ENCODE data around the gene SERPING1. TPM values are rescaled to one million over a fixed set of nuclear protein-coding genes. Genes with fewer than 3 reads are reported as not detected.

SERPING1 gene
- total and polyA plus RNA-seq, 8 donors, result 172 to 329 (median 196) TPM

DNA sequence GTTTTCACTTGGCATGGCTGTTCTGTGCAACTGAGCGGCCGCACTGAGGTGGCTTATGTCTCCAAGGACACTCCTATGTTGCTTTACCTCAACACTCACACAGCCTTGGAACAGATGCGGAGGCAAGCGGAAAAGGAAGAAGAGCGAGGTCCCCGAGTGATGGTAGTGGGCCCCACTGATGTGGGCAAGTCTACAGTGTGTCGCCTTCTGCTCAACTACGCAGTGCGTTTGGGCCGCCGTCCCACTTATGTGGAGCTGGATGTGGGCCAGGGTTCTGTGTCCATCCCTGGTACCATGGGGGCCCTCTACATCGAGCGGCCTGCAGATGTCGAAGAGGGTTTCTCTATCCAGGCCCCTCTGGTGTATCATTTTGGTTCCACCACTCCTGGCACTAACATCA lies 62.2 kb downstream of the SERPING1 start:
- H3K27me3 ChIP-seq, result no peaks in the 10 kb centered on the region
- H3K36me3 ChIP-seq, result peaks cover 0 to 37% of the 10 kb centered on the region in 2 donors
- H3K9me3 ChIP-seq, result no peaks in the 10 kb centered on the region
- peaks cover 7 to 22% of the 10 kb centered on the region in 2 donors for H3K4me1 ChIP-seq
- no peak overlapping the region for H3K27ac ChIP-seq
- no peak overlapping the region for H3K4me3 ChIP-seq
- intact Hi-C loops (cut with DNase I), result no loop called here
- TF ChIP-seq, protein P1, sequence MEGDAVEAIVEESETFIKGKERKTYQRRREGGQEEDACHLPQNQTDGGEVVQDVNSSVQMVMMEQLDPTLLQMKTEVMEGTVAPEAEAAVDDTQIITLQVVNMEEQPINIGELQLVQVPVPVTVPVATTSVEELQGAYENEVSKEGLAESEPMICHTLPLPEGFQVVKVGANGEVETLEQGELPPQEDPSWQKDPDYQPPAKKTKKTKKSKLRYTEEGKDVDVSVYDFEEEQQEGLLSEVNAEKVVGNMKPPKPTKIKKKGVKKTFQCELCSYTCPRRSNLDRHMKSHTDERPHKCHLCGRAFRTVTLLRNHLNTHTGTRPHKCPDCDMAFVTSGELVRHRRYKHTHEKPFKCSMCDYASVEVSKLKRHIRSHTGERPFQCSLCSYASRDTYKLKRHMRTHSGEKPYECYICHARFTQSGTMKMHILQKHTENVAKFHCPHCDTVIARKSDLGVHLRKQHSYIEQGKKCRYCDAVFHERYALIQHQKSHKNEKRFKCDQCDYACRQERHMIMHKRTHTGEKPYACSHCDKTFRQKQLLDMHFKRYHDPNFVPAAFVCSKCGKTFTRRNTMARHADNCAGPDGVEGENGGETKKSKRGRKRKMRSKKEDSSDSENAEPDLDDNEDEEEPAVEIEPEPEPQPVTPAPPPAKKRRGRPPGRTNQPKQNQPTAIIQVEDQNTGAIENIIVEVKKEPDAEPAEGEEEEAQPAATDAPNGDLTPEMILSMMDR (IDR thresholded peaks at IDR 0.05), result no peak
- DNase-seq (no peak), ATAC-seq (no peak)

DNA sequence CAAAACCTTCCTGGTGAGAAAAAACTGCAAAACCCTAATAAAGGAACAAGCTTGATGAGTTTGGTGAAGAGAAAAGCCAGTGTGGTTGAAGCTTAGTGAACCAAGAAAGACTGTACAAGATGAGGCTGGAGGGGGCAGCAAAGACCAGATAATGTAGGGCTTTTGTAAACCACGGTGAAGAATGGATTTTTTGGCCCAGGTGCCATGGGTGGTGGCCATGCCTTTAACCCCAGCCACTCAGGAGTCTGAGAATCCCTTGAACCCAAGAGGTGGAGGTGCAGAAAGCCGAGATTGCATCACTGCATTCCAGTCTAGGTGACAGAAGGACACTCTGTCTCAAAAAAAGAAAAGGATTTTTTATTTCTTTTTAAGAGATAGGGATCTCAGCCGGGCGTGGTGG lies 65.4 kb downstream of the SERPING1 start:
- H3K4me3 ChIP-seq, result no peak overlapping the region
- ATAC-seq, result no peak
- H3K4me1 ChIP-seq, result peaks cover 7 to 27% of the 10 kb centered on the region in 2 donors
- no peak overlapping the region for H3K27ac ChIP-seq
- H3K27me3 ChIP-seq, result no peaks in the 10 kb centered on the region
- H3K9me3 ChIP-seq, result no peaks in the 10 kb centered on the region
- no peak for DNase-seq
- intact Hi-C loops (cut with DNase I), result no loop called here
- TF ChIP-seq, protein P1 (IDR thresholded peaks at IDR 0.05), result no peak
- peaks cover 0 to 37% of the 10 kb centered on the region in 2 donors for H3K36me3 ChIP-seq

DNA sequence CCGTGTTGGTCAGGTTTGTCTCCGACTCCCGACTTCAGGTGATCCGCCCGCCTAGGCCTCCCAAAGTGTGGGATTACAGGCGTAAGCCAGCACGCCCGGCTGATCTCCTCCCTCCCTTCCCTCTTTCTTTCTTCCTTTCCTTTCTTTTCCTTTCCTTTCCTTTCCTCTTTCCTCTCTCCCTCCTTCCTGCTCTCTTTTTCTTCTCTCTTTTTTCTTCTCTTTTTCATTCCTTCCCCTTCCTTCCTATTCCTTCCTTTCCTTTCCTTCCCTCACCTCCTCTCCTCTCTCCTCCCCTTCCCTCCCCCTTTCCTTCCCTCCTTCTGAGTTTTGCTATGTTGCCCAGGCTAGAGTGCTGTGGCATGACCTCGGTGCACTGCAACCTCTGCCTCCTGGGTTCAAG lies 66.5 kb downstream of the SERPING1 start:
- Histone ChIP-seq H3K4me3 (no peak overlapping the region), H3K4me1 (peaks cover under 1 to 19% of the 10 kb centered on the region in 2 donors), H3K9me3 (no peaks in the 10 kb centered on the region), H3K27me3 (no peaks in the 10 kb centered on the region), H3K27ac (no peak overlapping the region), H3K36me3 (peaks cover 0 to 37% of the 10 kb centered on the region in 2 donors)
- DNase-seq (no peak), ATAC-seq (no peak)
- intact Hi-C loops (cut with DNase I), result no loop called here
- TF ChIP-seq, protein P1 (IDR thresholded peaks at IDR 0.05), result no peak

Small RNA genes within 50 kb of the gene (microRNA-seq; reads per million reads assigned to microRNA genes)
- gene MIR130A, result 6,573 to 8,002 reads per million in 2 donors

Other genes starting within 250 kb of the SERPING1 start
- gene PRG3, start 216.5 kb upstream of the SERPING1 start, total RNA-seq, result not detected
- gene PRG3, start 216.5 kb upstream of the SERPING1 start, polyA plus RNA-seq (ENCODE audit: insufficient read length in 6 of 6), result 1 to 10 TPM in 1 of 6 donors, under 1 TPM in 5; 0.43 to 1.0 (median 0.76) TPM
- gene PRG2, start 207.0 kb upstream of the SERPING1 start, total RNA-seq, result under 1 TPM in 1 of 2 donors, not detected in 1; 0.34 TPM
- 1 to 10 TPM in 5 of 6 donors, under 1 TPM in 1; 0.84 to 1.7 (median 1.4) TPM for gene PRG2, start 207.0 kb upstream of the SERPING1 start, polyA plus RNA-seq (ENCODE audit: insufficient read length in 6 of 6)
- 100 to 1,000 TPM in 1 of 2 donors, 10 to 100 TPM in 1; 95.6 to 185 TPM for gene SLC43A3, start 170.6 kb upstream of the SERPING1 start, total RNA-seq
- gene SLC43A3, start 170.6 kb upstream of the SERPING1 start, polyA plus RNA-seq (ENCODE audit: insufficient read length in 6 of 6), result 10 to 100 TPM; 35.0 to 45.1 (median 40.2) TPM
- gene RTN4RL2, start 137.2 kb upstream of the SERPING1 start, total RNA-seq, result 1 to 10 TPM; 2.5 to 4.8 TPM
- gene RTN4RL2, start 137.2 kb upstream of the SERPING1 start, polyA plus RNA-seq (ENCODE audit: insufficient read length in 6 of 6), result 1 to 10 TPM in 5 of 6 donors, under 1 TPM in 1; 0.87 to 3.7 (median 2.5) TPM
- 10 to 100 TPM; 11.8 to 25.3 TPM for gene SLC43A1, start 82.0 kb upstream of the SERPING1 start, total RNA-seq
- gene SLC43A1, start 82.0 kb upstream of the SERPING1 start, polyA plus RNA-seq (ENCODE audit: insufficient read length in 6 of 6), result 10 to 100 TPM; 11.7 to 19.6 (median 18.0) TPM
- 10 to 100 TPM; 21.7 to 39.6 TPM for gene TIMM10, start 66.9 kb upstream of the SERPING1 start, total RNA-seq
- 10 to 100 TPM; 26.5 to 41.0 (median 33.6) TPM for gene TIMM10, start 66.9 kb upstream of the SERPING1 start, polyA plus RNA-seq (ENCODE audit: insufficient read length in 6 of 6)
- not detected for gene SMTNL1, start 60.1 kb upstream of the SERPING1 start, total RNA-seq
- under 1 TPM; 0.13 to 0.80 (median 0.42) TPM for gene SMTNL1, start 60.1 kb upstream of the SERPING1 start, polyA plus RNA-seq (ENCODE audit: insufficient read length in 6 of 6)
- gene UBE2L6, start 30.0 kb upstream of the SERPING1 start, total RNA-seq, result 100 to 1,000 TPM in 1 of 2 donors, 10 to 100 TPM in 1; 97.1 to 109 TPM
- gene UBE2L6, start 30.0 kb upstream of the SERPING1 start, polyA plus RNA-seq (ENCODE audit: insufficient read length in 6 of 6), result 10 to 100 TPM; 56.1 to 67.0 (median 62.9) TPM
- 1 to 10 TPM; 1.2 to 2.3 TPM for gene YPEL4, start 52.2 kb downstream of the SERPING1 start, total RNA-seq
- gene YPEL4, start 52.2 kb downstream of the SERPING1 start, polyA plus RNA-seq (ENCODE audit: insufficient read length in 6 of 6), result 10 to 100 TPM in 1 of 6 donors, 1 to 10 TPM in 5; 5.9 to 10.1 (median 7.0) TPM
- gene CLP1, start 60.1 kb downstream of the SERPING1 start, total RNA-seq, result 10 to 100 TPM; 10.1 to 13.1 TPM
- gene CLP1, start 60.1 kb downstream of the SERPING1 start, polyA plus RNA-seq (ENCODE audit: insufficient read length in 6 of 6), result 10 to 100 TPM; 11.9 to 14.3 (median 13.3) TPM
- gene ZDHHC5, start 70.4 kb downstream of the SERPING1 start, total RNA-seq, result 10 to 100 TPM; 69.9 to 83.6 TPM
- 10 to 100 TPM; 37.5 to 48.8 (median 41.0) TPM for gene ZDHHC5, start 70.4 kb downstream of the SERPING1 start, polyA plus RNA-seq (ENCODE audit: insufficient read length in 6 of 6)
- 10 to 100 TPM; 11.0 to 11.8 TPM for gene MED19, start 114.5 kb downstream of the SERPING1 start, total RNA-seq
- 10 to 100 TPM; 14.0 to 21.9 (median 16.0) TPM for gene MED19, start 114.5 kb downstream of the SERPING1 start, polyA plus RNA-seq (ENCODE audit: insufficient read length in 6 of 6)
- 10 to 100 TPM; 67.7 to 88.3 TPM for gene TMX2, start 114.9 kb downstream of the SERPING1 start, total RNA-seq
- 100 to 1,000 TPM in 1 of 6 donors, 10 to 100 TPM in 5; 88.0 to 107 (median 93.9) TPM for gene TMX2, start 114.9 kb downstream of the SERPING1 start, polyA plus RNA-seq (ENCODE audit: insufficient read length in 6 of 6)
- gene SELENOH, start 143.8 kb downstream of the SERPING1 start, total RNA-seq, result 100 to 1,000 TPM in 1 of 2 donors, 10 to 100 TPM in 1; 94.1 to 108 TPM
- 100 to 1,000 TPM; 100 to 130 (median 116) TPM for gene SELENOH, start 143.8 kb downstream of the SERPING1 start, polyA plus RNA-seq (ENCODE audit: insufficient read length in 6 of 6)
- gene BTBD18, start 154.1 kb downstream of the SERPING1 start, total RNA-seq, result not detected
- gene BTBD18, start 154.1 kb downstream of the SERPING1 start, polyA plus RNA-seq (ENCODE audit: insufficient read length in 6 of 6), result under 1 TPM; 0.21 to 0.56 (median 0.31) TPM
- 100 to 1,000 TPM; 187 to 217 TPM for gene CTNND1, start 164.1 kb downstream of the SERPING1 start, total RNA-seq
- gene CTNND1, start 164.1 kb downstream of the SERPING1 start, polyA plus RNA-seq (ENCODE audit: insufficient read length in 6 of 6), result 100 to 1,000 TPM; 229 to 301 (median 268) TPM

Measured in left lung (tissue), 10 donors.